HG02571 (cell line): ENCODE measurements around the gene DENND1A.

Source experiments
- ATAC-seq: cut with Tn5 transposase; IDR thresholded peaks from one replicate; pipeline ENCODE4 v1.9.1; 2021; ENCODE audit warnings: mild to moderate bottlenecking, moderate library complexity; ENCODE audit not compliant: unreplicated experiment

The DENND1A gene

GRCh38 chr9:123599781-123600180 is 330.1 kb downstream of the DENND1A start:
- ATAC-seq = no peak

DNA sequence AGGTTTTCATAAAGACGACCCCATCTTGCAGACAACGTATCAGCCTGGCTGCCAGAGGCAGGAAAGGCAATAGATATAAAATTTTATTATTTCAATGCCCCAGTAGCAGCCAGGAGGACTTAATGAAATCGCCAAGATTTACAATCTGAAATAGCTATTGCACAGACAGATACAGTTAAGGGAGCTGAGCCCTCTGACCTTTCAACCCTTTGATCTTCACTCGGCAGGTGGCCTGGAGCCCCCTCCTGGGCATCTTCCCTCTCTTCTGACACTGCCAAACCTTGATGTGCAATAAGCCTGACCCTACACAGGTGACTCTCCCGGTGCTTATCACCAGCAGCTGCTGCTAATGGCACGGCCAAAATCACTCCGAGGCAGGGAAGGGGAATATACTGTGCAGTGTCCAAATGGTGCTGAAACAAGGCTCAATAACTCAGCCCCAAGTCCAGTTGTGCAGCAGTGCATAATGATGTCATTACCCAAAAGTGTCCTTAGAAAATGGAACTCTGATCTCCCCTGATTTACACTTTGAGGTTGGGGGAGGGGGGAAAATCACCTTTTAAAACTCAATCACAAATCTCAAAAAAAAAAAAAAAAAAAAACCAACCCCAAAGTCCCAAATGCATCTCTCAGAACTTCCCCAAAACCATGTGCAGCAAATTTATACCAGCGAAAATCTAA is 331.9 kb downstream of the DENND1A start:
- ATAC-seq = no peak

GRCh38 chr9:123597048-123597447 is 332.9 kb downstream of the DENND1A start:
- ATAC-seq = no peak

DNA sequence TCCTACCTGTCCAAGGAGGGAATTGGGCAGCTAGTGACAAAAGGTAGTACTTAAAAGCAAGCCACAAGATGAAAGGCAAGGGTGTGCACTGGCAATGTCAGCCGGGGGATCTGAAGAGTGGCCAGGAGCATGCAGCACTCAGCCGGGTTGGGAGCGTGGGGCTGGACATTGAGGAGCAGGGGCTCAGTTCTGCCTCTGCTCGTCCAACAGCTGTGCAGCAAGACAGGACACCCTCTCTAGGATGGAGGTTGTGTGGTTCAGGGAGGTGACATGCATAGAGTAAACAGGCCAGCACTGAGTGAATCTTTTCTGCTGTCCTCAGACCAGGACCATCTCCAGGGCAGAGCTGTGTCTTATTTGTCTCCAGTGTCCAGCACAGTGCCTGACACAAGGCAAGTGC is 338.6 kb downstream of the DENND1A start:
- ATAC-seq = no peak

DNA sequence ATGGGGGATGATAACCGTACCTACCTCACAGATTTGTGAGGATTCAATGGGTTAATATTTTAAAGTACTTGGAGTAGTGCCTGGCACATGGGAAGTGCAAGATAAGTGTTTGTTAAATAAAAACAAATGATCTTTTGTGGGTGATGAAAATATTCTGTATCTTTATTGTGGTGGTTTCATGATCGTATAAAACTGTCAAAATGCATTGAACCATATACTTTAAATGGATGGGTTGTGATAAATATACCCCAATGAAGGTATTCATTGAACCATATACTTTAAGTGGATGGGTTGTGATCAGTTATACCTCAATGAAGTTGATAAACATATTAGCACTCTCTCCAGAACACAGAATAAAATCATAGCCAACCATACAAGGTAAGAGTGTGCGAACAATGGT is 339.4 kb downstream of the DENND1A start:
- ATAC-seq = no peak

DNA sequence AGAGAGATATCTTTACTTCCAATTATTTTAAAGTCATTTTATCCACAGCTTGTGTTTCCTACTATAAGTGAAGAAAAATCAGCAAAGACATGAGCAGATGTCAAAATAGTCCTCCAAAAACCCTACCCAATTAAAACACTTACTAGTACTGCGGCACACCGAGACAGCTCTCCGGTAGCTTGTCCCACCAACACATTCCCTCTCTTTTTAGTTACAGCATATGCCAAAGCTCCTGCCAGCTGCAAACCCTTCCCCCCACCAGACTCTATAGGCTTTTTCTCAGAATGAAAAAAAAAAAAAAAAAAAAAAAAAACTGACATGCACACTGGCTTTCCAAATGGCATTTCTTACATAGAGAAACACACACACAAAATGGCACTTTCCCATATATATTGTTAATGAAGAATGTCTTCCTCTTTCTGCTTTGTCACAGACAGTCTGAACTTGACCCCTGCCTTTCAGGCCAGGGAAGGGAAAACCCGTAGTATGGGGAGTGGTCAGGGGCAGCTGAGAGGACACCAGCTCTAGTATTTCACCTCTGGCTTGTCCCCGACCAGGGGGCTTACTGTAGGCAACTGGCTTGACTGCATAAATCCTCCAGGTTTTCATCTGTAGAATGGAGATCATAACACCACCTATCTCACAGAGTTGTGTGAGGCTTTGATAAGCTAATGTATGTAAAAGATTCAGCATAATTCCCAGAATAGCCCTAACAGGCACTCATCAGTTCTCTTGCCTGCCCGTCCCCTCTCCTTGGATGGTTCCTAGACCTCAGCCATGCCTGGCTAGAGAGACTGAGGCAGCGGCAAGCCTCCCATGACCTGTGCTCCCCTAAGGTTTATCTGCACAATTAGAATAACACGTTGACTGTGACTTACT is 340.3 kb downstream of the DENND1A start:
- no peak for ATAC-seq

DNA sequence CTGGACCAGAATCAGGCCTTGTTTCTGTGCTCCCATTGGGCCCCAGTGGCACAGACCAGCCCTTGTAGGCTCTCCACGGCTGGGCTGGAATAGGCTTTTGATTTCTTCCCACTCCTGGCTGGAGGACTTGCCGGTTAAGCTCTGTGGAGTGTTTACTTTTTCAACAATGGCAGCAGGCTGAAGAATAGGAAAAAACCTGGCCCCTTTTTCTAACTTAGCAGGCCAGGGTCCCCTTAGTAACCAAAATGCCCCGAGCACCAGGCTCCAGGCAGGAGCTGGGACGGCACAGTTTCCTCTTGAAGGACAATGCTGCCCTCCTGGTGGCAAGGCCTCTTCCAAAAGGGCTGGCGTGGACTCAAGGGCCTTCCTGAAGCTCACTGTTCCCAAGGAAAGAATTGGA is 343.7 kb downstream of the DENND1A start:
- no peak for ATAC-seq

- ATAC-seq = no peak
Measured at GRCh38 chr9:123584202-123585176, 345.4 kb downstream of the DENND1A start.

DNA sequence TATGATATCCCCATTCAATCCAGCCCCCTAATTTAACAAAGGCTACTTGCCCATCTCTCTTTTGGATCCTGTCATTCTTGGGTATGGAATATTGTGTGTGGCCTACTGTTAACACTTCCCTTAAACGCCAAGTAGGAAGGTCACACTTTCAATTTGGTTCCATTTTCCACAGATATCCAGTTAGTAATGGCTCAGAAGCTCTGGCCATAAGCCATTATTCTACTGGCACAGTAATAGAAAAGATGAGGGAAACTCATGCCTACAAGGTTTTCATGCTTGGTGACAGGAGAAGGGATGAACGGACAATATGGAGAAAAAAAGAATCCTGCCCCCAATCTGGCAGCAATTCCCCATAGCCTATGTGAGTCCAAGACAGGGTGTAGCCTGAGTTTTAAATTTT is 346.3 kb downstream of the DENND1A start:
- ATAC-seq = no peak

DNA sequence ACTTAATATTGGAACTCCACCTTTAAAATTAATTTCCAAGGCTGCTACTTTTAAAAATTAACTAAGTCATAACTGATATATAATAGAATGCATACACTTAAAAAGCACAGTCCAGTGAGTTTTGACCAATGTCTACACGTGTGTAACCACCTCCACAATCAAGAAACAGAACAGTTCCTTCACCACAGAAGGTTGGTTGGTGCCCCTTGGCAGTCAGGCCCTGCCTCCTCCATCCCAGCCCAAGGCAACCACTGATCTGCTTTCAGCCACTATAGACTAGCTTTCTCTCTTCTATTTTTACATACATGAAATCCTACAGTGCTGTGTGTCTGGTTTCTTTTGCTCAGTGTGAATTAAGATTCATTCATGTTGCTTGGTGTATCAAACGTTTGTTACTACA is 358.7 kb downstream of the DENND1A start:
- no peak for ATAC-seq

- no peak for ATAC-seq
Measured at GRCh38 chr9:123568691-123569688, 360.9 kb downstream of the DENND1A start.

GRCh38 chr9:123567013-123567412 is 362.9 kb downstream of the DENND1A start:
- ATAC-seq = no peak

DNA sequence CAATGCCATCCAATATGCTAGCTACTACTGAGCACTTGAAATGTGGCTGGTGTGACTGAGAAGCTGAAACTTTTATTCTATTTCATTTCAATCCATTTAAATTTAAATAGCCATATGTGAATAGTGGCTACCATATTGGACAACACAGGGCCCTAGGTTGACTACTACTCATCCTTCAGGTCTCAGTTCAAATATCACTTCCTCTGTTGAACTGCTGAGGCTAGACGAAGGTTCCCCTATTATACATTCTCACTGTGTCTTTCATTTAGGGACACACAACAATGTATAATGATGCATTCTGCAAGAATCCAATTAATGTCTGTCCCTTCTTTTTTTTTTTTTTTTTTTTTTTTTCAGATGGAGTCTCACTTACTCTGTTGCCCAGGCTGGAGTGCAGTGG is 365.3 kb downstream of the DENND1A start:
- ATAC-seq = no peak

GRCh38 chr9:123562844-123563346 is 367.0 kb downstream of the DENND1A start:
- no peak for ATAC-seq

DNA sequence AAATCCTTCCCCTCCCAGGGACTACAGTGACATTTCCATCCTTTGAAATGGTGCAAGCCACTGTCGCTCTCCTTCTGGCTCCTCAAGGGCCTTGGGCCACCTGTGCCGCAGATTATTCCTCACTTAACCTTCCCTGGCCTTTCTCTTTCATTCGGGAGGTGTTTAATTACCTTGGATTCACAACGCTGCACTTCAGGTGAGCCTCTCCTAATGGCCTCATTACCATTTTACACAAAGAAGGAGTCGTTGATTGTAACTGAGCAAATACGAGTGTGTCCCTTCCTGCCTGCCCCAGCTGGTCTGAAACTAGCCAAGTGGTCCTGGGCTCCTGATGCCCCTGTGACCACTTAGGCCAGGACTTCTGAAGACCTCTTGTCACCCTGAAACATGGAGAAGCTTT is 368.9 kb downstream of the DENND1A start:
- ATAC-seq = no peak

- no peak for ATAC-seq
Measured at GRCh38 chr9:123556464-123557435, 373.2 kb downstream of the DENND1A start.

GRCh38 chr9:123555646-123556045 is 374.3 kb downstream of the DENND1A start:
- ATAC-seq = no peak

DNA sequence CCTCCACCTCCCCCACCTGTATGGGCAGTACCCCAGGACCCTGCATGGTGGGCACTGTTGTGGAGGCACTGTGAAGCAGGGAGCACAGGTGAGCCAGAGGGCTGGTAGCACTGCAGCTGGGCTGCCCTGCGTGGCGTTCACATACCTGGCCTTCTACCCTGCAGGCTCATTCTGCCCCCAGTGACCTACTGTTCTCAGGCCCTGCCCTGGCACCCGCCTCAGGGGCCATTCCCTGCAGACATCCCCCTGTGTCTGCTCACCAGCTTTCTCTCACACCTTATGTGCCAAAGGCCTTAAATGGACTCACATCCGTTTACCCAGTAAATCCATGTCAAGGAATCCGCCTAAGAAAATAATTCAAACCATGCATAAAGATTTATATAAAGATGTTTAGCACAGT is 377.4 kb downstream of the DENND1A start:
- ATAC-seq = no peak

- ATAC-seq = no peak
Measured at GRCh38 chr9:123551734-123552133, 378.2 kb downstream of the DENND1A start.
